Activated CD8-positive, alpha-beta memory T cell treated with anti-CD3 and anti-CD28 coated beads for 4 hours (primary cell): Measurements from ENCODE around the gene ST3GAL4.
A peak's percentile ranks its signal among the peaks of the same experiment; 100 is the strongest.

Source experiments
- DNase-seq, 2 donors: peaks; one replicate each; pipeline ENCODE4 v3.0.0-alpha.2; 2020; ENCODE audit warnings: low read depth in 2 of 2

Gene ST3GAL4

GRCh38 chr11:126424471-126425039, 69.1 kb downstream of the ST3GAL4 start:
- no peak for DNase-seq

GRCh38 chr11:126426106-126426505, 70.6 kb downstream of the ST3GAL4 start:
- DNase-seq = no peak

GRCh38 chr11:126426820-126427749, 71.6 kb downstream of the ST3GAL4 start:
- DNase-seq = no peak

GRCh38 chr11:126430581-126431335, 75.3 kb downstream of the ST3GAL4 start:
- no peak for DNase-seq

- no peak for DNase-seq
Observed at GRCh38 chr11:126431401-126432064, 76.0 kb downstream of the ST3GAL4 start.

GRCh38 chr11:126432065-126432461, 76.6 kb downstream of the ST3GAL4 start:
- DNase-seq = no peak

- no peak for DNase-seq
Observed at GRCh38 chr11:126432525-126432924, 77.0 kb downstream of the ST3GAL4 start.

- DNase-seq = no peak
Observed at GRCh38 chr11:126433244-126433846, 77.9 kb downstream of the ST3GAL4 start.

GRCh38 chr11:126433989-126434949, 78.8 kb downstream of the ST3GAL4 start:
- DNase-seq = no peak

GRCh38 chr11:126434950-126435335, 79.5 kb downstream of the ST3GAL4 start:
- DNase-seq = no peak

GRCh38 chr11:126436209-126436755, 80.8 kb downstream of the ST3GAL4 start:
- DNase-seq = no peak

GRCh38 chr11:126437731-126438130, 82.2 kb downstream of the ST3GAL4 start:
- no peak for DNase-seq

GRCh38 chr11:126438272-126438671, 82.8 kb downstream of the ST3GAL4 start:
- no peak for DNase-seq

- no peak for DNase-seq
Observed at GRCh38 chr11:126438691-126439090, 83.2 kb downstream of the ST3GAL4 start.

GRCh38 chr11:126440276-126440675, 84.8 kb downstream of the ST3GAL4 start:
- DNase-seq = no peak

- peak; percentile 36 to 41 for DNase-seq
Observed at GRCh38 chr11:126440792-126441514, 85.5 kb downstream of the ST3GAL4 start.

- DNase-seq = no peak
Observed at GRCh38 chr11:126443120-126443519, 87.6 kb downstream of the ST3GAL4 start.

GRCh38 chr11:126444072-126444471, 88.6 kb downstream of the ST3GAL4 start:
- DNase-seq = no peak

GRCh38 chr11:126446581-126446980, 91.1 kb downstream of the ST3GAL4 start:
- no peak for DNase-seq
